Peyer's patch (tissue), 4 donors: ENCODE data around the gene CD47. TPM values are rescaled to one million over a fixed set of nuclear protein-coding genes. Genes with fewer than 3 reads are reported as not detected.

Source experiments
- DNase-seq, 3 donors: peaks; one replicate each; pipeline ENCODE4 v3.0.0-alpha.2; 2017 to 2019
- H3K27ac ChIP-seq, 4 donors: fragments of 200-600 bp; sonication (generic); one replicate each; pipeline ENCODE4 v1.5.1; 2016 to 2019
- H3K27me3 ChIP-seq, 2 donors: fragments of 200-600 bp; sonication (generic); one replicate each; pipeline ENCODE4 v1.5.1; 2019
- H3K36me3 ChIP-seq, 3 donors: fragments of 200-600 bp; sonication (generic); one replicate each; pipeline ENCODE4 v1.5.1; 2016 to 2019
- H3K4me1 ChIP-seq, 4 donors: fragments of 200-600 bp; sonication (generic); one replicate each; pipeline ENCODE4 v1.5.1; 2016 to 2019
- H3K4me3 ChIP-seq, 4 donors: fragments of 200-600 bp; sonication (generic); 1 replicate in 3 of 4; 2 replicates in 1 of 4; pipeline ENCODE4 v1.5.1; 2016 to 2019; ENCODE audit warnings: mild to moderate bottlenecking in 1 of 4
- H3K9me3 ChIP-seq, 4 donors: fragments of 200-600 bp; sonication (generic); one replicate each; pipeline ENCODE4 v1.5.1; 2016 to 2019; ENCODE audit warnings: mild to moderate bottlenecking in 1 of 4
- CTCF ChIP-seq, 6 experiments: fragments of 450-650 bp in 4 of 6; fragments of 200-600 bp in 2 of 6; sonication (generic) in 1 of 6; IDR thresholded peaks; one replicate each; pipeline ENCODE4 v1.5.1; 2017 to 2019; ENCODE audit warnings: antibody characterized with exemption in 6 of 6, mild to moderate bottlenecking in 3 of 6, moderate library complexity in 1 of 6
- POLR2A ChIP-seq, 2 donors: fragments of 450-650 bp; IDR thresholded peaks; one replicate each; pipeline ENCODE4 v1.5.1; 2017; ENCODE audit warnings: antibody characterized with exemption in 2 of 2, mild to moderate bottlenecking in 2 of 2, moderate library complexity in 2 of 2
- total RNA-seq, 4 donors: library from RNA; depleted of rRNA; stranded (reverse); fragments of >200 nt; gene quantifications; one replicate each; pipeline ENCODE4 v1.1.0, GENCODE V29; 2016

CD47 gene
- total RNA-seq, 4 donors from 2014 or later = 50.1 to 55.7 (median 52.7) TPM

- no peak for DNase-seq
- TF ChIP-seq POLR2A (IDR thresholded peaks at IDR 0.05) (no peak), CTCF (IDR thresholded peaks at IDR 0.05) (no peak)
- H3K4me1 ChIP-seq = no peaks in the 10 kb centered on the region
- H3K36me3 ChIP-seq = no peaks in the 10 kb centered on the region
- no peaks in the 10 kb centered on the region for H3K9me3 ChIP-seq
- no peak overlapping the region for H3K4me3 ChIP-seq
- H3K27me3 ChIP-seq = no peaks in the 10 kb centered on the region
- no peak overlapping the region for H3K27ac ChIP-seq
Measured at GRCh38 chr3:108024146-108024850, 66.5 kb downstream of the CD47 start.

- no peak for TF ChIP-seq POLR2A (IDR thresholded peaks at IDR 0.05)
- Histone ChIP-seq H3K36me3 (no peaks in the 10 kb centered on the region), H3K4me3 (no peak overlapping the region), H3K27me3 (no peaks in the 10 kb centered on the region), H3K9me3 (no peaks in the 10 kb centered on the region), H3K4me1 (no peaks in the 10 kb centered on the region), H3K27ac (no peak overlapping the region)
- DNase-seq = no peak
Measured at GRCh38 chr3:108022256-108023150, 68.3 kb downstream of the CD47 start.

GRCh38 chr3:108021533-108021932 is 69.3 kb downstream of the CD47 start:
- DNase-seq = no peak
- no peaks in the 10 kb centered on the region for H3K9me3 ChIP-seq
- TF ChIP-seq POLR2A (IDR thresholded peaks at IDR 0.05) = no peak
- no peak for TF ChIP-seq CTCF (IDR thresholded peaks at IDR 0.05)
- H3K4me1 ChIP-seq = no peaks in the 10 kb centered on the region
- H3K36me3 ChIP-seq = no peaks in the 10 kb centered on the region
- no peak overlapping the region for H3K27ac ChIP-seq
- no peaks in the 10 kb centered on the region for H3K27me3 ChIP-seq
- H3K4me3 ChIP-seq = no peak overlapping the region

GRCh38 chr3:108021131-108021530 is 69.7 kb downstream of the CD47 start:
- Histone ChIP-seq H3K27me3 (no peaks in the 10 kb centered on the region), H3K4me1 (no peaks in the 10 kb centered on the region), H3K27ac (no peak overlapping the region), H3K9me3 (no peaks in the 10 kb centered on the region), H3K4me3 (no peak overlapping the region), H3K36me3 (no peaks in the 10 kb centered on the region)
- DNase-seq = no peak
- no peak for TF ChIP-seq CTCF (IDR thresholded peaks at IDR 0.05)
- no peak for TF ChIP-seq POLR2A (IDR thresholded peaks at IDR 0.05)

- Histone ChIP-seq H3K4me1 (no peaks in the 10 kb centered on the region), H3K27ac (no peak overlapping the region), H3K9me3 (no peaks in the 10 kb centered on the region), H3K36me3 (no peaks in the 10 kb centered on the region), H3K27me3 (no peaks in the 10 kb centered on the region), H3K4me3 (no peak overlapping the region)
- DNase-seq = no peak
- TF ChIP-seq POLR2A (IDR thresholded peaks at IDR 0.05) (no peak), CTCF (IDR thresholded peaks at IDR 0.05) (no peak)
Measured at GRCh38 chr3:108018552-108018951, 72.3 kb downstream of the CD47 start.

GRCh38 chr3:108017587-108017986 is 73.2 kb downstream of the CD47 start:
- no peaks in the 10 kb centered on the region for H3K36me3 ChIP-seq
- TF ChIP-seq POLR2A (IDR thresholded peaks at IDR 0.05) (no peak), CTCF (IDR thresholded peaks at IDR 0.05) (no peak)
- no peak overlapping the region for H3K4me3 ChIP-seq
- no peaks in the 10 kb centered on the region for H3K27me3 ChIP-seq
- H3K4me1 ChIP-seq = no peaks in the 10 kb centered on the region
- no peak overlapping the region for H3K27ac ChIP-seq
- H3K9me3 ChIP-seq = no peaks in the 10 kb centered on the region
- no peak for DNase-seq
